Measurements from ENCODE around the gene BRMS1.

DNA sequence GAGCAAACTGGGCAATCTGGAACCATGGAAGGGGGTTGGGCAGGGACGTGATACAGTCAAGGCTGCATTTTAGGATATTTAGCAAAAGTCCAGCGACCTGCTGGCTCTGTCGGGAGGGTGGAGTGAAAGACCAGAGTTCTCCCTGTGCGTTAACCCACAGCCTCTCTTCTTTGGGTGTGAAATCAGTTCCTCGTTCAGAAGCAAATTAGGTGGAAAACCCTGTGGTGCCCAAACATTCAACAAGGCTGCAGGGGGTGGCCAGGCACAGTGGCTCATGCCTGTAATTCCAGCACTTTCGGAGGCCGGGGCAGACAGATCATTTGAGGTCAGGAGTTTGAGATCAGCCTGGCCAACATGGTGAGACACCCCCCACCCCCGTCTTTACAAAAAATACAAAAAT lies 47.3 kb downstream of the BRMS1 start:
- TF ChIP-seq, protein P1, sequence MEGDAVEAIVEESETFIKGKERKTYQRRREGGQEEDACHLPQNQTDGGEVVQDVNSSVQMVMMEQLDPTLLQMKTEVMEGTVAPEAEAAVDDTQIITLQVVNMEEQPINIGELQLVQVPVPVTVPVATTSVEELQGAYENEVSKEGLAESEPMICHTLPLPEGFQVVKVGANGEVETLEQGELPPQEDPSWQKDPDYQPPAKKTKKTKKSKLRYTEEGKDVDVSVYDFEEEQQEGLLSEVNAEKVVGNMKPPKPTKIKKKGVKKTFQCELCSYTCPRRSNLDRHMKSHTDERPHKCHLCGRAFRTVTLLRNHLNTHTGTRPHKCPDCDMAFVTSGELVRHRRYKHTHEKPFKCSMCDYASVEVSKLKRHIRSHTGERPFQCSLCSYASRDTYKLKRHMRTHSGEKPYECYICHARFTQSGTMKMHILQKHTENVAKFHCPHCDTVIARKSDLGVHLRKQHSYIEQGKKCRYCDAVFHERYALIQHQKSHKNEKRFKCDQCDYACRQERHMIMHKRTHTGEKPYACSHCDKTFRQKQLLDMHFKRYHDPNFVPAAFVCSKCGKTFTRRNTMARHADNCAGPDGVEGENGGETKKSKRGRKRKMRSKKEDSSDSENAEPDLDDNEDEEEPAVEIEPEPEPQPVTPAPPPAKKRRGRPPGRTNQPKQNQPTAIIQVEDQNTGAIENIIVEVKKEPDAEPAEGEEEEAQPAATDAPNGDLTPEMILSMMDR (conservative IDR thresholded peaks at IDR 0.05; ENCODE audit: low read depth, low read length): no peak
- TF ChIP-seq EZH2 (IDR thresholded peaks at IDR 0.05; ENCODE audit: borderline replicate concordance, low read depth, low read length, poor library complexity, severe bottlenecking): no peak
